CD4-positive, alpha-beta T cell treated with Interleukin-2 at 100 ng/mL for 4 hours (primary cell): ENCODE measurements around the gene AFF1.
"Not testable (repeated sequence)": the region's sequence is repeated elsewhere in the genome, so short reads cannot be mapped to it uniquely, and the experiment has no call there.

Source experiments
- DNase-seq: peaks from one replicate; pipeline ENCODE4 v3.0.0-alpha.2; 2020; ENCODE audit warnings: low spot score

AFF1 gene

DNA sequence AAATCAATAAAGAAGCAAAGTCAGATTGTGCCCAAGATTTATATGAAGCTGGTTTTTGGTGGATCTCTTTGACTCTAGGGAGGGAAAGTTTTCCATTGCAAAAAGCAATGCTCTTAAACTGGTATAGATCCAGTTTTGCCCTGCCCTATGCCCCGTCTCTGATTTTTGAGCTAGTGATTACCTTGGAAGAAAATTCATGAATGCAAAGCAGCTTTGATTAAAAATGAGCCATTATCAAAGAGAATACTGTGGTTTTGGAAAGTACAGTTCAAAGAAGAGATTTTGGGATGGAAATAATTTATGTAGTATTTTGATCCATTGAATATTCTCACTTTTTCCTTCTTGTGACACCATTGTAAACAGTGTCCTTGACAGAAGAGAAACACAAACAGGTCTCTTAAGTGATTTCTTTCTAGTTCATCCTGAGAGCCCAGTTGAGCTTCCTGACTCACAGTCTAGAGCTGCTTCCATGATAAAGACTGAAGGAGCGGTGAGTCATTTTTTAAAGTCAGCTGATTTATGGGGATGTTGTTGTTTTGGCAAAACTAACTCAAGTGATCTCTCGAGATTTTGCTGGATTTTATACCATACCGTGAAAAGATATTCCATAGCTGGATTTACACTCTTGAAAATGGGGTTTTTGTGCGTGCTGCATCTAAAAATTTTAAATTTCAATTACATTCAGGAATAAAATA lies 76.7 kb downstream of the AFF1 start:
- peak; percentile 27 for DNase-seq

DNA sequence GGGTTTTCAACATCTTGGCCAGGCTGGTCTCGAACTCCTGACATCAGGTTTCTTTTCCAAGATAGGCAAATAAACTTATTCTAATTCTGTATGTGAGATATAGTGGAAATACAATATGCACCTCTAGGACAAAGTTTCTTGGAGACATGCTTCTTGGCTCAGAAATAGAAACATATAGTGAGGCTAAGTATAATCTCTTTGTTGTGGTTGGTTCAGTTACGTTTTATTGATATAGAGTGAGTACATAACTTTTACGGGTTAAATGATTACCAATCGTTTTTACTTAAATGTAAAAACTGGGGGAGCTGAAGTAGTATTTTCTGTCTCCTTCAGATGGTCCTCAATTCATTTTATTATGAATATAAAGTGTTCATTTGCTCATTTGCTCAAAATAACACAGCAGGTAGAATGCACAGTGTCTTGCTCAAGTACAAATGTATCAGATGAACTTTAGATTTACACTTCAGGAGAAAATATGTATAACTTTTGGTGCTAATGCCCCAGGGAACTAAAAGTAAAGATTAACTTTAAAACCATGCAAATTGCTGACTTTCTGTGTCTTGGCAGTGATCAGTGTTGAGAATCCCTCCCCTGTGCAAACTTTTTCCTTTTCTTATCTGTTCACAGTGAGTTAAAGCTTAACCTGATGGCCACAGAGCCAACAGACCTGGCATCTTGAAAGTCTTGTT lies 77.6 kb downstream of the AFF1 start:
- no peak for DNase-seq

- not testable (repeated sequence) for DNase-seq
These were observed 78.1 kb downstream of the AFF1 start for GRCh38 chr4:87012954-87013308.

DNA sequence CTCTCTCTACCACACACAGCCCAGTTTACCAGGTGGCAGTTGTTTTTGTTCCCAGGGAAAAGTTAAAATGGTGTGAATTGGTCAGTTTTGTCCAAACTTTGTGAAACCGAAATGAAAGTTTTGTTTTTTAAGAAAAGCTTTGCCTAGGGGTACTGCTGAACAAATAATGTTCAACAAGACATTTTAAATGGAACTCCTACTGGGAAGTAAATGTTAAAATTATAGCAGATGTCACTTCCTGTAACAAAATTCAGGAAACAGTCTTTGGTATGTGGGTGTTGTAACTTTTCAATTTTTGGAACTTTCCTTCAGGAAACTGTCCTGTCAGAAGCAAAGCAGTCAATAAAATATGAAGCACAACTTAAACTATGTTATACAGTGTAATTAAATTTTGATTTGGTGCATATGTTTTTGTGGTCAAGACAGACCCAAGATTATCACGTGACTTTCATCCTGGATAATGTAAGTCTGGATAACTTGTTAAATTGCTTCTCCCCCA lies 79.5 kb downstream of the AFF1 start:
- DNase-seq = no peak

DNA sequence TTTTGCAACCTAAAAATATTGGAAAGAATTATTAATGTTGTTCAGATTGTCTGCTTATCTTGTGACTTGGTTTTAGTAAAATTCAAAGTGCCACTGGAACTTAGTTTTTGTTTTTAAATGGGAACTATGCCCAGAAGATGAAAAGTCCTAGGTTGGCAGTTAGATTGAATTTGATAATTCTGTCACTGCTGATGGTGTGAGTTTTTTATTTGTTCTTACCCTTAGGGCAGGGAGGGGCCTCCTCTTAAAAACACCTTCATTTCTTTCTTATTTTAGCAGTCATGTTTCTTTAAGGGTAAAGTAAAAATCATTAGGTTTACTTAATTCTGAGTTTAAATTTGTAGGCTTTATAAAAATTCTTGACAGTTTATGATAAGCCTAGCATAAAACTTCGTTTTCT lies 80.6 kb downstream of the AFF1 start:
- no peak for DNase-seq

GRCh38 chr4:87017580-87018342 lies 83.0 kb downstream of the AFF1 start:
- no peak for DNase-seq

GRCh38 chr4:87018753-87019152 lies 83.9 kb downstream of the AFF1 start:
- DNase-seq = no peak

GRCh38 chr4:87019246-87019791 lies 84.5 kb downstream of the AFF1 start:
- no peak for DNase-seq

GRCh38 chr4:87019898-87020297 lies 85.1 kb downstream of the AFF1 start:
- DNase-seq = no peak

- DNase-seq = no peak
These were observed 89.4 kb downstream of the AFF1 start for GRCh38 chr4:87024201-87024600.

DNA sequence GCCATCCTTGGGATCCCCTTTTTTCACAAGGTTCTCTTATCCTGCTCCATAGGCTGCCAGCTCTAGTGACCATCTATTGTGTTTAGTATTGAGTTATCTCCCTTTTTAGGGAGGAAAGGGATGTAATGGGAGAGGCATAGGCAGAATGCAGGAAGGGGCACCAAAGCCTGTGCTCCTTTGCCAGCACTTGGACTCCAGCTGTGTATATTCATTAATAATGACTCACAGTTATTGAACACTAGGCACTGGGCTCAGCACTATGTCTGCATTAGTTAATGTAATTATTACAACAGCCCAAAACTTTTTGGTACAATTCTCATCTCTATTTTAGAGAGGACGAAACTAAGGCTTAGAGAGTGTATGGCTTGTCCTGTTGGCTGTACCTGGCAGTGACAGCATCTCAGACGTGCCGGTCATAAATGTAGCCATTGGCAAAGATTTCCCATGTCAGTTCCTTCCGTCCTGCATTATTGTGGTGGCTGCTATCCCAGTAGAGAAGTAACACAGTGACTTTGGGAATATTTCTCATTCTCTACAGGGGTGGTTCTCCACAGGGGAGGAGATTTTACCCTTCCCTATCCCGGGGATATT lies 90.3 kb downstream of the AFF1 start:
- no peak for DNase-seq

- DNase-seq = no peak
These were observed 90.8 kb downstream of the AFF1 start for GRCh38 chr4:87025614-87026041.

GRCh38 chr4:87026800-87027495 lies 92.1 kb downstream of the AFF1 start:
- DNase-seq = no peak

GRCh38 chr4:87029356-87029755 lies 94.5 kb downstream of the AFF1 start:
- no peak for DNase-seq

GRCh38 chr4:87030124-87030523 lies 95.3 kb downstream of the AFF1 start:
- DNase-seq = no peak

GRCh38 chr4:87030755-87031441 lies 96.1 kb downstream of the AFF1 start:
- no peak for DNase-seq

DNA sequence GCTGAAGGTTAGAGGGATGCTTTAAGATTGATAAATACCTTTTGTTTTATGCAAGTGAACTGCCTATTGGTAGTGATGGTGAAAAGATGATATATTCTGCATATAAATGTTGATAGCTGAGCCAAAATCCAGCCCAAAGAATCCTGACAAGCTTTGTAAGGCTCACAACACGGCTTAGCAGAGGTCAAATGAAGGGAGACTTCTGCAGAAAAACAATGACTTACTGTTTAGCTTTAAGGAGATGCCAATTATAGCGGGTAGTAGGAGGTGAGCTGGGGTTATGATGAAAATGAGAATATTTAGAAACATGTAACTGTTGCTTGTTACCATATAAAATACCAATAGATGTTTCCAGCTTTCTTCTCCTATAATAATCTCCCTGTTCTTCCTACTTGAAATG lies 97.1 kb downstream of the AFF1 start:
- DNase-seq = no peak

DNA sequence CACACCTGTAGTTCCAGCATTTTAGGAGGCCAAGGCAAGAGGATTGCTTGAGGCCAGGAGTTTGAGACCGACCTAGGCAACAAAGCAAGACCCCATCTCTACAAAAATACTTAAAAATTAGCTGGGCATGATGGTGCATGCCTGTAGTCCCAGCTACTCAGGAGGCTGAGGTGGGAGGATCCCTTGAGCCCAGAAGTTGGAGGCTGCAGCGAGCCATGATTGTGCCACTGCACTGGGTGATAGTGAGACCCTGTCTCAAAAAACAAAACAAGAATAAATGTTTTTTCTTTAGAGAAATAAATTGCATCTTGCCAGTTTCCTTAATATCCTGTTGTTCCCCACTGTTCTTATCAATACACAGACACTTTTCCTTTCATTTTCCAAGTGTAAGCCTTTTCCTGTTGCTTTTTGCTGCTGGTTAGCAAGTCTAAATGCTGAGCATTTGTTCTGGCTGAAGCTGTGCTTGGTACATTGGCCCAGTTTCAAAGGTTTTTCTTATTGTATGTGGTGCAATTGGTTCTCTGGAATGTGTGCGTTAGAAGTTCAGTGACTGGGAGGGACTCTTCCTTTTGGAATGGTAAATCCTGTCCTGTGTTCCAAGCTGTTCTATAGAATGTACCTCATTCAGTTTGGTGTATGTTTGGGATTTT lies 98.2 kb downstream of the AFF1 start:
- DNase-seq = no peak

DNA sequence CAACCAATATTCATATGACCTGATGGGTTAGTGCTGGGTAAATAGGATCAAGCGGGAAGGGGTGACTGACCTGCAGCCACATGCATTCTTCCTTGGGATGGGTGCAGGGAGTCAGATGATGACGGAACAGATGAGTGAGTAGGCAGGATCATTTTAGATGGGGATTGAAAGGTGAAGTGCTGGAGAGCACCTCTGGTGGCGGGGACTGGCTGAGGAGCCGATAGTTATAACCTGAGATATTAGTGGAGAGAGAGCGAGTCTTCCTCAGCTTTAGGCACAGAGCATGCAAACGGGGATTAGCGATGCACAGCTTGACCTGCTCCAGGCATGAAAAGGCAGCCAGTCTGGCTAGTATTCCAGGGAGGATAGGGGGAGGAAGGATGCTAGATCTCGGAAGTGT lies 99.1 kb downstream of the AFF1 start:
- no peak for DNase-seq

DNA sequence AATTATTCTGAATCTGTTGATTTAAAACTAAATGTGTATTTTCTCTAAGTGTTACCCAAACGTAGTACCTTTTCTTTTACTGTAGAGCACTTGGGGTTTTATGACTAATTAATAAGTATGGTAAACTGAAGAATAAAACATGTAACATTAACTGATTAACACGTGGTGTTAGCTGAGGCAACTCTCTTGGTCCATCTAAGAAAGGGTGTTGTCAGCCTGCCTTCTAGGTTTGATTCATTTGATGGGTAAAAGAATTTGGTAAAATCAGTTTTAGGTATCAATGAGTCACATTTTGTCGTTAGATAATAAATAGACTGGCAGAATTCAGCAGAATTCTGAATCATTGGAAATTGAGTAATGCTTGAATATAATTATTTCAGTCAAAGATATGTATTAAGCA lies 99.7 kb downstream of the AFF1 start:
- peak; percentile 24 for DNase-seq
